Lower leg skin (tissue), 4 donors: Measurements from ENCODE around the gene GNAI3. TPM values are rescaled to one million over a fixed set of nuclear protein-coding genes. Genes with fewer than 3 reads are reported as not detected.
A peak's percentile ranks its signal among the peaks of the same experiment; 100 is the strongest.

Experiments
- DNase-seq, 2 donors: peaks; one replicate each; pipeline ENCODE4 v3.0.0-alpha.2; 2019; ENCODE audit warnings: low spot score in 2 of 2
- H3K4me3 ChIP-seq: fragments of 200-600 bp; sonication (generic); 2 replicates; pipeline ENCODE4 v1.5.1; 2017; ENCODE audit warnings: mild to moderate bottlenecking, low read depth; ENCODE audit not compliant: poor library complexity, severe bottlenecking
- POLR2A ChIP-seq, 2 donors: fragments of 450-650 bp; IDR thresholded peaks; one replicate each; pipeline ENCODE4 v1.6.1; 2016 to 2017; ENCODE audit warnings: antibody characterized with exemption in 2 of 2, mild to moderate bottlenecking in 1 of 2, moderate library complexity in 1 of 2
- WGBS, 2 donors: methylation state at CpG; one replicate each; pipeline ENCODE4 v1.1.5; 2018; 5-methylcytosine and 5-hydroxymethylcytosine counted together
- intact Hi-C: fragments of 100-400 bp; cut with DNase I; formaldehyde crosslinking; loops from one replicate; pipeline ENCODE4 v1.15.0; 2023; ENCODE audit warnings: low total_unique reads
- total RNA-seq, 4 donors: library from RNA; depleted of rRNA; stranded (reverse); fragments of >200 nt; gene quantifications; one replicate each; pipeline ENCODE4 v1.1.0, GENCODE V29; 2016
- TF ChIP-seq, protein P1 (sequence below), 3 donors: fragments of 450-650 bp; IDR thresholded peaks; one replicate each; pipeline ENCODE4 v1.5.1; 2016; ENCODE audit warnings: antibody characterized with exemption in 3 of 3, mild to moderate bottlenecking in 3 of 3, moderate library complexity in 2 of 3

Gene GNAI3
- total RNA-seq, 4 donors from 2014 or later = 8.5 to 13.2 (median 10.7) TPM

GRCh38 chr1:109508873-109509175, 39.6 kb upstream of the GNAI3 start:
- no peak for DNase-seq
- no peak for TF ChIP-seq POLR2A (IDR thresholded peaks at IDR 0.05)
- TF ChIP-seq, protein P1, sequence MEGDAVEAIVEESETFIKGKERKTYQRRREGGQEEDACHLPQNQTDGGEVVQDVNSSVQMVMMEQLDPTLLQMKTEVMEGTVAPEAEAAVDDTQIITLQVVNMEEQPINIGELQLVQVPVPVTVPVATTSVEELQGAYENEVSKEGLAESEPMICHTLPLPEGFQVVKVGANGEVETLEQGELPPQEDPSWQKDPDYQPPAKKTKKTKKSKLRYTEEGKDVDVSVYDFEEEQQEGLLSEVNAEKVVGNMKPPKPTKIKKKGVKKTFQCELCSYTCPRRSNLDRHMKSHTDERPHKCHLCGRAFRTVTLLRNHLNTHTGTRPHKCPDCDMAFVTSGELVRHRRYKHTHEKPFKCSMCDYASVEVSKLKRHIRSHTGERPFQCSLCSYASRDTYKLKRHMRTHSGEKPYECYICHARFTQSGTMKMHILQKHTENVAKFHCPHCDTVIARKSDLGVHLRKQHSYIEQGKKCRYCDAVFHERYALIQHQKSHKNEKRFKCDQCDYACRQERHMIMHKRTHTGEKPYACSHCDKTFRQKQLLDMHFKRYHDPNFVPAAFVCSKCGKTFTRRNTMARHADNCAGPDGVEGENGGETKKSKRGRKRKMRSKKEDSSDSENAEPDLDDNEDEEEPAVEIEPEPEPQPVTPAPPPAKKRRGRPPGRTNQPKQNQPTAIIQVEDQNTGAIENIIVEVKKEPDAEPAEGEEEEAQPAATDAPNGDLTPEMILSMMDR (IDR thresholded peaks at IDR 0.05) = no peak
- 65 to 71% methylated on average over 7 of the region's 7 CpGs for WGBS, 2 donors
- intact Hi-C loops = no loop called here
- H3K4me3 ChIP-seq = no peak overlapping the region

DNA sequence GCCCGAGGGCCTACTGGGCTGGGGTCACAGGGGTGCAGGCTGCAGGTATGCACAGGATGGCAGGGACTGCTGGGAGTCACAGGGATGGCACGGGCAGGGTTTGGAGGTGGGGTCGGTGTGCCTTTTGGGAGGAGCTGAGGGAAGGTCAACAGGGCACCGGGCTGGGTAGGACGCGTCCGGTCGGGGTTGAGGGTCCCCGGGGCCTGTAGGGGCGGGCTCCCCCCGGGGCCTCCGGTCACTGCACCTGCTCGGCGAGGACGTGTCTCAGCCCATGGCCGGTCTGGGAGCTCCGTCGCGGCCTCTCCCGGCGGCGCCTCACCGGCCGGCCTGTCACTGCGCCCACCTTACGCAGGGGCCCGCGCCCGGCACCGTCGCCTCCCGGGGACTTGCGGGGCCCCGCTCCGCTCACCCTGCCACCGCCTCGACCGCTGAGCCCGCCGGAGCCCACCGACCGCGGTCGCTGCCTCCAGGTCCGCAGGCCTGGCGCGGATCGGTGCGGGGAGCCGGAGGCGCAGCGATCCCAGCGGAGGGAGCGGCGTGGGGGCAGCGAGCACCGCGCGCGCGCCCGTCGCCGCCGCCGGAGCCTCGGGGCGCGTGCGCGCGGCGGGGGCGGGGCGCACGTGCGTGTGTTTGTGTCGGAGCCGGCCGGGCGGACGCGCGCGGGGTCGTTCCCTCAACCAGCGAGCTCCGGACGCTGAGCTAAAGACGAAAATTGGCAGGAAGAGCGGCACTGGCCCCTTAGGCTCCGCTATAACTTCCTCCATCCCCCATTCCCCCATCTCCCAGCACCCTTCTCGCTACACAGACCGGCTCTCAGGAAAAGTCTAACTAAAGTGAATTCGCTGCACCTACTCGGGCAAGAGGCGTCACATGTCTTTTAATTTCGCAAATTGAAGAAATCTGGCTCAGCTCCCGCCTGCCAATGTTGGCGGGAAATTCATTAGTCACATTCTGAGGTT, 39.0 kb upstream of the GNAI3 start, which contains the start of gene AMIGO1:
AMIGO1 (minus strand) TSS at position 552 of the 959 bp plus-strand sequence. CDS start 815 bp downstream, outside the sequence.
- 1 to 2% methylated on average over 26 to 47 of the region's 100 CpGs for WGBS, 2 donors
- peak within 1 kb of the TSS; percentile 42 for H3K4me3 ChIP-seq
- TF ChIP-seq POLR2A (IDR thresholded peaks at IDR 0.05) = no peak
- TF ChIP-seq, protein P1 (IDR thresholded peaks at IDR 0.05) = no peak
- intact Hi-C loops = no loop called here
- DNase-seq = no peak

DNA sequence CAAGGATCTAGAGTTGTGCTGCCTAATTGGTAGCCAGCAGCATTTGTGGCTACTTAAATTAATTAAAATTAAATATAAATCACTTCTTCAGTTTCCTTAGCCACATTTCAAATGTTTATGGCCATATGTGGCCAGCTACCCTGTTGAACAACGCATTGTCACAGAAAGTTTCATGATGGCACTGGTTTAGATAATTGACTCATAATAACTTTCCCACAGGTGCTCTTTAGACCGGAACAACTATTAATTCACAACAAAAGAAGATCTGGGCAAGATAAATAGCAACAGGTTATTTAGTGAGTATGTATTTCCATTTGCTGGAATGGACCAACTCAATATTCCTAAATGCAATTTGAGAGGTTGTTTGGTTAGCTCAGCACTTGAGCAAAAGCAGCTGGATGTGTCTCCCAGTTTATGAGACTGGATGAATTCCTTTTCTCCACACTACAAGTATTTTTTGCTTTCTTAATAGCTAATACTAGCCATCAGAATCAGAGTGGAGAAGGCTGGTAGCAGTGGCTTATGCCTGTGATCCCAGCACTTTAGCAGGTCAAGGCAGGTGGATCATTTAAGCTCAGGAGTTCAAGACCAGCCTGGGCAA, 35.2 kb upstream of the GNAI3 start:
- WGBS, 2 donors = 74 to 75% methylated on average over 2 of the region's 2 CpGs
- H3K4me3 ChIP-seq = no peak overlapping the region
- TF ChIP-seq, protein P1 (IDR thresholded peaks at IDR 0.05) = no peak
- TF ChIP-seq POLR2A (IDR thresholded peaks at IDR 0.05) = no peak
- DNase-seq = no peak
- intact Hi-C loops = no loop called here

DNA sequence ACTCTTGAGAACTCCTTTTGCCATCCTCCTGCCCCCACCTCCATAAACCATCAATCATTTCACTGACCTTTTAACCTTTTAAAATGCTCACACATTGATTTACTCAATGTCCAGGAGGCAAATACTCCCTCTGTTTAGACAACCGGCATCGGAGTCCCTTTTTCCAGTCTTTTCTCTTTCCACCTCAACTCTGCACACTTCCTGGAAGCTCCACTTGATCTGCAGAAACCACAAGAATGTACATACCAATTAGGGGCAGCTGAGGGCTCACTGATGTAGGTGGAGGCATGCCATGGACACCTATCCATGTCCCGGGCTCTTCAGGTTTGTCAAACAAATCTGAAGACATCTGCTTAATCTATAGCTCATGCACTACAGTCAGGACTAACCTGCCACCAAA, 33.6 kb upstream of the GNAI3 start:
- no peak for TF ChIP-seq POLR2A (IDR thresholded peaks at IDR 0.05)
- TF ChIP-seq, protein P1 (IDR thresholded peaks at IDR 0.05) = no peak
- H3K4me3 ChIP-seq = no peak overlapping the region
- DNase-seq = no peak
- intact Hi-C loops = no loop called here
- 68 to 83% methylated on average over 3 of the region's 3 CpGs for WGBS, 2 donors

DNA sequence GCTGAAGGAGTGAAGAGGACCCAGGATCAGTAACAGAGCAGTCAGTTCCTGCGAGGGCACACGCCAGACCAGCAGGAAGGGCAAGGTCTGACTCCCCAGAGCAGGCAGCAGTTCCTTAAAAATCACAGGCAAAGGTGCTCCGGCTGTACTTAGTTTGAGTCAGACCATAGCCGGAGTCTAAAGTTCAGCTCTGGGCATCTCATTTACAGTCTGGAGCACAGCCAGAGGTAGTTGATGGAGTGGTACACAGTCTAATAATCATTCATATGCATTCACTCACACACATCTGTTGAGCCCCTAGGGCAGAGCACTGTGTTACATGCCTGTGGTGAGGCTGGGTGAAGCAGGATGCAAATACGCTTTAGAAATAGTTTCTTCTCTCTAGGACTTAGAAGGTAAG, 31.5 kb upstream of the GNAI3 start:
- intact Hi-C loops = no loop called here
- H3K4me3 ChIP-seq = no peak overlapping the region
- DNase-seq = no peak
- 87 to 89% methylated on average over 5 of the region's 5 CpGs for WGBS, 2 donors
- TF ChIP-seq, protein P1 (IDR thresholded peaks at IDR 0.05) = no peak
